ENCODE measurements around the gene DNAH7. TPM values are rescaled to one million over a fixed set of nuclear protein-coding genes. Genes with fewer than 3 reads are reported as not detected.

DNAH7 gene
- total RNA-seq, 4 donors from 2014 or later = 0.05 to 0.07 (median 0.05) TPM; not detected in 1

- DNase-seq (no peak), ATAC-seq (no peak)
- Histone ChIP-seq H3K27ac (no peak overlapping the region), H3K36me3 (no peaks in the 10 kb centered on the region), H3K4me3 (no peak overlapping the region), H3K27me3 (no peaks in the 10 kb centered on the region), H3K4me1 (no peaks in the 10 kb centered on the region), H3K9me3 (peaks cover 0 to 5% (median 0%) of the 10 kb centered on the region in 3 donors)
- in situ Hi-C loops (cut with MboI; ENCODE audit: low sequenced_read_pairs in 4 of 4) (no loop called here), intact Hi-C loops (cut with DNase I; ENCODE audit: low total_unique reads) (no loop called here)
- no peak for TF ChIP-seq POLR2A (IDR thresholded peaks at IDR 0.05)
- TF ChIP-seq CTCF (IDR thresholded peaks at IDR 0.05 in 4 of 5, conservative IDR thresholded peaks at IDR 0.05 in 1 of 5) = no peak
Observed at GRCh38 chr2:196040218-196040617, 28.4 kb downstream of the DNAH7 start.

GRCh38 chr2:196036442-196036841, 32.2 kb downstream of the DNAH7 start:
- DNase-seq (no peak), ATAC-seq (no peak)
- H3K27me3 ChIP-seq = no peaks in the 10 kb centered on the region
- no peak overlapping the region for H3K27ac ChIP-seq
- intact Hi-C loops (cut with DNase I; ENCODE audit: low total_unique reads) (no loop called here), in situ Hi-C loops (cut with MboI; ENCODE audit: low sequenced_read_pairs in 4 of 4) (no loop called here)
- no peaks in the 10 kb centered on the region for H3K4me1 ChIP-seq
- peaks cover 0 to 5% (median 0%) of the 10 kb centered on the region in 3 donors for H3K9me3 ChIP-seq
- no peak overlapping the region for H3K4me3 ChIP-seq
- TF ChIP-seq CTCF (IDR thresholded peaks at IDR 0.05 in 4 of 5, conservative IDR thresholded peaks at IDR 0.05 in 1 of 5) = no peak
- H3K36me3 ChIP-seq = no peaks in the 10 kb centered on the region

GRCh38 chr2:196018037-196018436, 50.6 kb downstream of the DNAH7 start:
- Histone ChIP-seq H3K4me1 (no peaks in the 10 kb centered on the region), H3K27me3 (no peaks in the 10 kb centered on the region), H3K27ac (no peak overlapping the region), H3K9me3 (no peaks in the 10 kb centered on the region), H3K4me3 (no peak overlapping the region), H3K36me3 (no peaks in the 10 kb centered on the region)
- TF ChIP-seq CTCF (IDR thresholded peaks at IDR 0.05 in 4 of 5, conservative IDR thresholded peaks at IDR 0.05 in 1 of 5) (no peak), POLR2A (IDR thresholded peaks at IDR 0.05) (no peak)
- ATAC-seq = no peak
- in situ Hi-C loops (cut with MboI; ENCODE audit: low sequenced_read_pairs in 4 of 4) (no loop called here), intact Hi-C loops (cut with DNase I; ENCODE audit: low total_unique reads) (no loop called here)
- DNase-seq = no peak

GRCh38 chr2:196012314-196012713, 56.3 kb downstream of the DNAH7 start:
- H3K36me3 ChIP-seq = no peaks in the 10 kb centered on the region
- no peaks in the 10 kb centered on the region for H3K9me3 ChIP-seq
- no peaks in the 10 kb centered on the region for H3K4me1 ChIP-seq
- no peak overlapping the region for H3K4me3 ChIP-seq
- in situ Hi-C loops (cut with MboI; ENCODE audit: low sequenced_read_pairs in 4 of 4) (no loop called here), intact Hi-C loops (cut with DNase I; ENCODE audit: low total_unique reads) (no loop called here)
- H3K27ac ChIP-seq = no peak overlapping the region
- TF ChIP-seq POLR2A (IDR thresholded peaks at IDR 0.05) (no peak), CTCF (IDR thresholded peaks at IDR 0.05 in 4 of 5, conservative IDR thresholded peaks at IDR 0.05 in 1 of 5) (no peak)
- ATAC-seq (no peak), DNase-seq (no peak)
- H3K27me3 ChIP-seq = no peaks in the 10 kb centered on the region

GRCh38 chr2:196000551-196000950, 68.1 kb downstream of the DNAH7 start:
- TF ChIP-seq CTCF (IDR thresholded peaks at IDR 0.05 in 4 of 5, conservative IDR thresholded peaks at IDR 0.05 in 1 of 5) = no peak
- TF ChIP-seq POLR2A (IDR thresholded peaks at IDR 0.05) = no peak
- H3K27me3 ChIP-seq = no peaks in the 10 kb centered on the region
- intact Hi-C loops (cut with DNase I; ENCODE audit: low total_unique reads) = no loop called here
- in situ Hi-C loops (cut with MboI; ENCODE audit: low sequenced_read_pairs in 4 of 4) = no loop called here
- H3K9me3 ChIP-seq = no peaks in the 10 kb centered on the region
- DNase-seq = no peak
- no peaks in the 10 kb centered on the region for H3K36me3 ChIP-seq
- no peak for ATAC-seq
- no peak overlapping the region for H3K27ac ChIP-seq
- H3K4me3 ChIP-seq = no peak overlapping the region
- no peaks in the 10 kb centered on the region for H3K4me1 ChIP-seq

Data from gastrocnemius medialis (tissue), 4 donors.